Muscle of arm (tissue), 12 donors: ENCODE data around the gene SCPEP1. TPM values are rescaled to one million over a fixed set of nuclear protein-coding genes. Genes with fewer than 3 reads are reported as not detected.

Experiments used
- DNase-seq: peaks from one replicate; pipeline ENCODE4 v3.0.0-alpha.2; 2013
- polyA plus RNA-seq, 12 donors: library from polyadenylated mRNA; unstranded; fragments of 120-200 nt; gene quantifications; one replicate each; pipeline ENCODE4 v1.2.1, GENCODE V29; 2013; ENCODE audit not compliant: insufficient read length in 12 of 12

Gene SCPEP1
- polyA plus RNA-seq, 12 donors: 10.8 to 25.0 (median 18.1) TPM; not detected in 1

- no peak for DNase-seq
Observed at GRCh38 chr17:57034807-57035754, 57.1 kb downstream of the SCPEP1 start.

- no peak for DNase-seq
Observed at GRCh38 chr17:57035971-57036481, 58.1 kb downstream of the SCPEP1 start.

GRCh38 chr17:57037411-57037810 is 59.5 kb downstream of the SCPEP1 start:
- no peak for DNase-seq

GRCh38 chr17:57038486-57038885 is 60.6 kb downstream of the SCPEP1 start:
- DNase-seq: no peak

- DNase-seq: no peak
Observed at GRCh38 chr17:57040571-57040970, 62.6 kb downstream of the SCPEP1 start.

- DNase-seq: no peak
Observed at GRCh38 chr17:57043276-57043675, 65.3 kb downstream of the SCPEP1 start.

GRCh38 chr17:57044976-57045867 is 67.3 kb downstream of the SCPEP1 start:
- DNase-seq: no peak

- DNase-seq: peak; percentile 25
Observed at GRCh38 chr17:57045868-57046704, 68.2 kb downstream of the SCPEP1 start.

GRCh38 chr17:57046749-57047148 is 68.8 kb downstream of the SCPEP1 start:
- DNase-seq: no peak

GRCh38 chr17:57048096-57048495 is 70.2 kb downstream of the SCPEP1 start:
- no peak for DNase-seq

- no peak for DNase-seq
Observed at GRCh38 chr17:57050306-57050705, 72.4 kb downstream of the SCPEP1 start.

- no peak for DNase-seq
Observed at GRCh38 chr17:57051886-57052361, 74.0 kb downstream of the SCPEP1 start.

Other genes with a start within 250 kb of the SCPEP1 start
- gene C17orf67, start 144.2 kb upstream of the SCPEP1 start, polyA plus RNA-seq: 1 to 10 TPM in 10 of 12 donors, not detected in 2; 1.4 to 3.6 (median 1.9) TPM
- 10 to 100 TPM in 1 of 12 donors, 1 to 10 TPM in 10, not detected in 1; 3.2 to 16.0 (median 6.6) TPM for gene DGKE, start 144.0 kb upstream of the SCPEP1 start, polyA plus RNA-seq
- gene TRIM25, start 64.1 kb upstream of the SCPEP1 start, polyA plus RNA-seq: 10 to 100 TPM in 11 of 12 donors, not detected in 1; 12.2 to 36.7 (median 15.4) TPM
- gene COIL, start 17.1 kb upstream of the SCPEP1 start, polyA plus RNA-seq: 10 to 100 TPM in 11 of 12 donors, not detected in 1; 16.2 to 22.0 (median 18.8) TPM
- 10 to 100 TPM in 11 of 12 donors, not detected in 1; 45.8 to 86.5 (median 61.3) TPM for gene AKAP1, start 107.1 kb downstream of the SCPEP1 start, polyA plus RNA-seq